Measurements from ENCODE around the gene STARD4.

GRCh38 chr5:111486055-111486454 is 26.3 kb downstream of the STARD4 start:
- TF ChIP-seq POLR2A (IDR thresholded peaks at IDR 0.05) = no peak
- TF ChIP-seq, protein P1, sequence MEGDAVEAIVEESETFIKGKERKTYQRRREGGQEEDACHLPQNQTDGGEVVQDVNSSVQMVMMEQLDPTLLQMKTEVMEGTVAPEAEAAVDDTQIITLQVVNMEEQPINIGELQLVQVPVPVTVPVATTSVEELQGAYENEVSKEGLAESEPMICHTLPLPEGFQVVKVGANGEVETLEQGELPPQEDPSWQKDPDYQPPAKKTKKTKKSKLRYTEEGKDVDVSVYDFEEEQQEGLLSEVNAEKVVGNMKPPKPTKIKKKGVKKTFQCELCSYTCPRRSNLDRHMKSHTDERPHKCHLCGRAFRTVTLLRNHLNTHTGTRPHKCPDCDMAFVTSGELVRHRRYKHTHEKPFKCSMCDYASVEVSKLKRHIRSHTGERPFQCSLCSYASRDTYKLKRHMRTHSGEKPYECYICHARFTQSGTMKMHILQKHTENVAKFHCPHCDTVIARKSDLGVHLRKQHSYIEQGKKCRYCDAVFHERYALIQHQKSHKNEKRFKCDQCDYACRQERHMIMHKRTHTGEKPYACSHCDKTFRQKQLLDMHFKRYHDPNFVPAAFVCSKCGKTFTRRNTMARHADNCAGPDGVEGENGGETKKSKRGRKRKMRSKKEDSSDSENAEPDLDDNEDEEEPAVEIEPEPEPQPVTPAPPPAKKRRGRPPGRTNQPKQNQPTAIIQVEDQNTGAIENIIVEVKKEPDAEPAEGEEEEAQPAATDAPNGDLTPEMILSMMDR (IDR thresholded peaks at IDR 0.05) = no peak
- no peak for TF ChIP-seq EP300 (IDR thresholded peaks at IDR 0.05)

Measured in tibial nerve (tissue), 4 donors.